Measurements from ENCODE around the gene ARL13B.
"Not testable (repeated sequence)": the region's sequence is repeated elsewhere in the genome, so short reads cannot be mapped to it uniquely, and the experiment has no call there.

ARL13B gene

GRCh38 chr3:93979850-93980676 is at the start of gene ARL13B:
Gene ARL13B (plus strand): TSS chr3:93980155. CDS start chr3:93980424, 269 bp downstream.
- peak; percentile 74 to 82 for DNase-seq (ENCODE audit: low read depth in 2 of 2)

GRCh38 chr3:93931597-93932229 is 48.2 kb upstream of the ARL13B start:
- no peak for DNase-seq (ENCODE audit: low read depth in 2 of 2)

- DNase-seq (ENCODE audit: low read depth in 2 of 2) = no peak
Measured at GRCh38 chr3:93934366-93935046, 45.4 kb upstream of the ARL13B start.

GRCh38 chr3:93936549-93936948 is 43.4 kb upstream of the ARL13B start:
- DNase-seq (ENCODE audit: low read depth in 2 of 2) = no peak

GRCh38 chr3:93937485-93937884 is 42.5 kb upstream of the ARL13B start:
- DNase-seq (ENCODE audit: low read depth in 2 of 2) = not testable (repeated sequence)

- not testable (repeated sequence) for DNase-seq (ENCODE audit: low read depth in 2 of 2)
Measured at GRCh38 chr3:93949958-93950357, 30.0 kb upstream of the ARL13B start.

GRCh38 chr3:93961026-93961425 is 18.9 kb upstream of the ARL13B start:
- no peak for DNase-seq (ENCODE audit: low read depth in 2 of 2)

- no peak for DNase-seq (ENCODE audit: low read depth in 2 of 2)
Measured at GRCh38 chr3:93961489-93961888, 18.5 kb upstream of the ARL13B start.

- DNase-seq (ENCODE audit: low read depth in 2 of 2) = no peak
Measured at GRCh38 chr3:93962798-93963197, 17.2 kb upstream of the ARL13B start.

GRCh38 chr3:93965106-93965505 is 14.8 kb upstream of the ARL13B start:
- DNase-seq (ENCODE audit: low read depth in 2 of 2) = not testable (repeated sequence)

- DNase-seq (ENCODE audit: low read depth in 2 of 2) = no peak
Measured at GRCh38 chr3:93969443-93969842, 10.5 kb upstream of the ARL13B start.

- DNase-seq (ENCODE audit: low read depth in 2 of 2) = no peak
Measured at GRCh38 chr3:93969997-93970396, 10.0 kb upstream of the ARL13B start.

- DNase-seq (ENCODE audit: low read depth in 2 of 2) = no peak
Measured at GRCh38 chr3:93973131-93974126, 6.5 kb upstream of the ARL13B start, which contains the start of gene PROS1. Gene PROS1 (minus strand): TSS chr3:93973896. CDS start chr3:93973749, 147 bp downstream.

GRCh38 chr3:93981649-93982048 is 1.7 kb downstream of the ARL13B start:
- DNase-seq (ENCODE audit: low read depth in 2 of 2) = no peak

- DNase-seq (ENCODE audit: low read depth in 2 of 2) = no peak
Measured at GRCh38 chr3:93983408-93983807, 3.5 kb downstream of the ARL13B start.

GRCh38 chr3:93984618-93985017 is 4.7 kb downstream of the ARL13B start:
- DNase-seq (ENCODE audit: low read depth in 2 of 2) = no peak

GRCh38 chr3:93988283-93988682 is 8.3 kb downstream of the ARL13B start:
- no peak for DNase-seq (ENCODE audit: low read depth in 2 of 2)

- no peak for DNase-seq (ENCODE audit: low read depth in 2 of 2)
Measured at GRCh38 chr3:93988764-93989163, 8.8 kb downstream of the ARL13B start.

GRCh38 chr3:93989241-93989640 is 9.3 kb downstream of the ARL13B start:
- no peak for DNase-seq (ENCODE audit: low read depth in 2 of 2)

- no peak for DNase-seq (ENCODE audit: low read depth in 2 of 2)
Measured at GRCh38 chr3:93991631-93992030, 11.7 kb downstream of the ARL13B start.

GRCh38 chr3:93992207-93992606 is 12.3 kb downstream of the ARL13B start:
- no peak for DNase-seq (ENCODE audit: low read depth in 2 of 2)

Data from stimulated activated CD4-positive, alpha-beta T cell treated with anti-CD3 and anti-CD28 coated beads, Interleukin-1b, Interleukin-23, amount 100 ng/mL, for 1 hour (primary cell).